Measurements from ENCODE around the gene NFATC2IP.
A peak's percentile ranks its signal among the peaks of the same experiment; 100 is the strongest.
"Not testable (repeated sequence)": the region's sequence is repeated elsewhere in the genome, so short reads cannot be mapped to it uniquely, and the experiment has no call there.

NFATC2IP gene

DNA sequence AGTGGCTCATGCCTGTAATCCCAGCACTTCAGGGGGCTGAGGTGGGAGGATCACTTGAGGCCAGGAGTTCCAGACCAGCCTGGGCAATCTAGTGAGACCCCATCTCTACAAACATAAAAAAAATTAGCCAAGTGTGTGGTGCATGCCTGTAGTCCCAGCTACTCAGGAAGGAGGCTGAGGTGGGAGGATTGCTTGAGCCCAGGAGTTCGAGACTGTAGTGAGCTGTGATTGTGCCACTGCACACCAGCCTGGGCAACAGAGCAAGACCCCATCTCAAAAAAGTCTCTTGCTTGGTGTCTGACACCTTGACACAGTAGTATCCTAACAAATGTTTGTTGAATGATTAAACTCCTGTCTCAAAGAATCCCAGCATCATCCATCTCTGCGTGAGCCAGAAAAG lies 19.0 kb downstream of the NFATC2IP start:
- not testable (repeated sequence) for H3K4me3 ChIP-seq (ENCODE audit: low read depth, low read length); H3K4me1 ChIP-seq (ENCODE audit: control insufficient read depth in 1 of 2, insufficient read depth in 2 of 2, low read length in 2 of 2); H2AFZ ChIP-seq (ENCODE audit: insufficient read depth, low read length, poor library complexity); H3K9ac ChIP-seq (ENCODE audit: low read length); H3K23ac ChIP-seq (ENCODE audit: low read length); DNase-seq; H3K79me1 ChIP-seq (ENCODE audit: low read length); H3K27me3 ChIP-seq (ENCODE audit: insufficient read depth, low read length); H4K8ac ChIP-seq (ENCODE audit: low read depth, low read length); H2AK5ac ChIP-seq (ENCODE audit: low read length); H2BK120ac ChIP-seq (ENCODE audit: insufficient read depth, low read length, poor library complexity); H3K79me2 ChIP-seq (ENCODE audit: control insufficient read depth, insufficient read depth, low read length, poor library complexity); H3K36me3 ChIP-seq (ENCODE audit: control insufficient read depth in 1 of 2, insufficient read depth in 2 of 2, low read length in 2 of 2); H3K27ac ChIP-seq (ENCODE audit: low read depth, low read length); H2BK5ac ChIP-seq (ENCODE audit: low read depth, low read length, poor library complexity); H2BK12ac ChIP-seq (ENCODE audit: low read length); H4K91ac ChIP-seq (ENCODE audit: low read depth, low read length); H3K4ac ChIP-seq (ENCODE audit: low read depth, low read length); H3K14ac ChIP-seq (ENCODE audit: low read length); H3K9me3 ChIP-seq (ENCODE audit: insufficient read depth, low read depth, low read length); H3K4me2 ChIP-seq (ENCODE audit: low read length); H3K18ac ChIP-seq (ENCODE audit: low read length); H4K12ac ChIP-seq (ENCODE audit: low read depth, low read length)
- no CpG with 5 or more reads among the region's 2 CpGs for WGBS (ENCODE audit: extremely low coverage, insufficient coverage, insufficient read length)

DNA sequence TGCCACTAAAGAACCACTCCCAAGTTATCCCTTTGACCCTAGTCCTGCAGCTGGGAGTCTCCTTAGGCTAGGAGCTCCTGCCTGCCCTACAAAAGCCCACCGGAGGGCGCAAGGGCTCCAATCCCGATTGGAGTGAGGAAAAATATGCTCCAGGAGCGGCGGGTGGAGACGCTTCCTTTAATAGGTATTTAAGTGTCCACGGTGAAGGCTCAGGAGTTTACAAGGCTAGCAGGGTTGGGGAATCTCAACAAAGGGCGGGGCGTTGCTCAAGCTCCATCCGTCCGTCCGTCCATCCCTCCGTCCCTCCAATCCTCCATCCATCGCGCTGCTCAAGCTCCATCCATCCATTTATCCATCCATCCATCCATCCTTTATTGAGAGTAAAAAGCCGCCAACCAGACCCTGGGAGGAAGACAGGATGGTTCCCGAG lies 23.3 kb downstream of the NFATC2IP start:
- Histone ChIP-seq H4K12ac (ENCODE audit: low read depth, low read length) (peak overlapping the region; percentile 65), H3K9ac (ENCODE audit: low read length) (peak overlapping the region; percentile 9), H3K79me2 (ENCODE audit: control insufficient read depth, insufficient read depth, low read length, poor library complexity) (peaks cover 6% of the 10 kb centered on the region), H3K14ac (ENCODE audit: low read length) (peak overlapping the region; percentile 74), H3K79me1 (ENCODE audit: low read length) (peaks cover 9% of the 10 kb centered on the region), H3K23ac (ENCODE audit: low read length) (no peak overlapping the region), H3K9me3 (ENCODE audit: insufficient read depth, low read depth, low read length) (peaks cover 1% of the 10 kb centered on the region), H3K4me3 (ENCODE audit: low read depth, low read length) (peak overlapping the region; percentile 48), H3K18ac (ENCODE audit: low read length) (peak overlapping the region; percentile 3), H3K27ac (ENCODE audit: low read depth, low read length) (peak overlapping the region; percentile 29), H2AFZ (ENCODE audit: insufficient read depth, low read length, poor library complexity) (peak overlapping the region; percentile 38), H2BK12ac (ENCODE audit: low read length) (no peak overlapping the region), H3K36me3 (ENCODE audit: control insufficient read depth in 1 of 2, insufficient read depth in 2 of 2, low read length in 2 of 2) (peaks cover 7 to 13% of the 10 kb centered on the region in 2 experiments), H2BK5ac (ENCODE audit: low read depth, low read length, poor library complexity) (peak overlapping the region; percentile 62), H3K4me2 (ENCODE audit: low read length) (peak overlapping the region; percentile 74), H3K27me3 (ENCODE audit: insufficient read depth, low read length) (no peaks in the 10 kb centered on the region), H3K4ac (ENCODE audit: low read depth, low read length) (no peak overlapping the region), H3K4me1 (ENCODE audit: control insufficient read depth in 1 of 2, insufficient read depth in 2 of 2, low read length in 2 of 2) (peaks cover 5 to 6% of the 10 kb centered on the region in 2 experiments), H4K91ac (ENCODE audit: low read depth, low read length) (peak overlapping the region; percentile 60), H2BK120ac (ENCODE audit: insufficient read depth, low read length, poor library complexity) (peak overlapping the region; percentile 29), H4K8ac (ENCODE audit: low read depth, low read length) (peak overlapping the region; percentile 81), H2AK5ac (ENCODE audit: low read length) (no peak overlapping the region)
- peak; percentile 57 to 70 for DNase-seq
- no CpG with 5 or more reads among the region's 17 CpGs for WGBS (ENCODE audit: extremely low coverage, insufficient coverage, insufficient read length)

DNA sequence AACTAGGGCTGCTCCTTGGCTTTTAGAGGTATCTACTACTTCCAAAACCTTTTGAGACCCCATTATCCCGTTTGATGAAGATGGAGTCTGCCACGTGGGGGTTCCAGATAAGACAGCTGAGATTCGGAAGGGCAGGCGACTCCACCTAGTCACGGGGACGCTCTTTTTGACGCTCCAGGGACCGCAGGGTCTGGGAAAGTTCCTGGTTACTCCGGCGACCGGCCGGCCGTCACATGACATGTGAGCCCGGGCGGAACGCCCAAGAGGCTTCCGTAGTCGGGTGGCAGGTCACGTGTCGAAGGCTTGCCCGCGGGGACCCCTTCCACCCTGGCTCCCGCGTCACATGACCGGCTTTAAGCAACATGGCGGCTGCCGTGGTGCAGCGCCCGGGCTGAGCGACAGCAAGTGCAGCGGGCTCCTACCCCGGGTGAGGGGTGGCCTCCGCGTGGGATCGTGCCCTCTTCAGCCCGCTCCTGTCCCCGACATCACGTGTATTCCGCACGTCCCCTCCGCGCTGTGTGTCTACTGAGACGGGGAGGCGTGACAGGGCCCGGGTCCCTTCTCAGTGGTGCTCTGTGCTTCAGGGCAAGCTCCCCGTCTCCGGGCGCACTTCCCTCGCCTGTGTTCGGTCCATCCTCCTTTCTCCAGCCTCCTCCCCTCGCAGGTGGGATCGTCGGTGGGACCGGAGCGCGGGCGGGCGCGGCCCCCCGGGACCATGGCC lies 23.9 kb downstream of the NFATC2IP start, which contains the start of gene SPNS1:
SPNS1 (plus strand) TSS at position 342 of the 721 bp plus-strand sequence; CDS start at position 716, 374 bp downstream.
- Histone ChIP-seq H3K4me3 (ENCODE audit: low read depth, low read length) (peak within 1 kb of the TSS; percentile 94), H3K18ac (ENCODE audit: low read length) (peak within 1 kb of the TSS; percentile 79), H3K4ac (ENCODE audit: low read depth, low read length) (peak within 1 kb of the TSS; percentile 86), H3K4me1 (ENCODE audit: control insufficient read depth in 1 of 2, insufficient read depth in 2 of 2, low read length in 2 of 2) (peaks cover 5 to 6% of the 10 kb centered on the region in 2 experiments), H2BK12ac (ENCODE audit: low read length) (no peak within 1 kb of the TSS), H2AK5ac (ENCODE audit: low read length) (peak within 1 kb of the TSS; percentile 44), H3K79me1 (ENCODE audit: low read length) (peaks cover 9% of the 10 kb centered on the region), H3K9me3 (ENCODE audit: insufficient read depth, low read depth, low read length) (peaks cover 1% of the 10 kb centered on the region), H2AFZ (ENCODE audit: insufficient read depth, low read length, poor library complexity) (peak within 1 kb of the TSS; percentile 80), H3K14ac (ENCODE audit: low read length) (peak within 1 kb of the TSS; percentile 88), H4K12ac (ENCODE audit: low read depth, low read length) (peak within 1 kb of the TSS; percentile 96), H3K23ac (ENCODE audit: low read length) (no peak within 1 kb of the TSS), H4K8ac (ENCODE audit: low read depth, low read length) (peak within 1 kb of the TSS; percentile 99), H3K9ac (ENCODE audit: low read length) (peak within 1 kb of the TSS; percentile 90), H3K36me3 (ENCODE audit: control insufficient read depth in 1 of 2, insufficient read depth in 2 of 2, low read length in 2 of 2) (peaks cover 11 to 18% of the 10 kb centered on the region in 2 experiments), H3K27me3 (ENCODE audit: insufficient read depth, low read length) (no peaks in the 10 kb centered on the region), H4K91ac (ENCODE audit: low read depth, low read length) (peak within 1 kb of the TSS; percentile 60), H3K79me2 (ENCODE audit: control insufficient read depth, insufficient read depth, low read length, poor library complexity) (peaks cover 6% of the 10 kb centered on the region), H2BK120ac (ENCODE audit: insufficient read depth, low read length, poor library complexity) (peak within 1 kb of the TSS; percentile 29), H3K27ac (ENCODE audit: low read depth, low read length) (peak within 1 kb of the TSS; percentile 29), H2BK5ac (ENCODE audit: low read depth, low read length, poor library complexity) (peak within 1 kb of the TSS; percentile 62), H3K4me2 (ENCODE audit: low read length) (peak within 1 kb of the TSS; percentile 74)
- peak; percentile 96 to 97 for DNase-seq
- WGBS (ENCODE audit: extremely low coverage, insufficient coverage, insufficient read length): no CpG with 5 or more reads among the region's 60 CpGs

DNA sequence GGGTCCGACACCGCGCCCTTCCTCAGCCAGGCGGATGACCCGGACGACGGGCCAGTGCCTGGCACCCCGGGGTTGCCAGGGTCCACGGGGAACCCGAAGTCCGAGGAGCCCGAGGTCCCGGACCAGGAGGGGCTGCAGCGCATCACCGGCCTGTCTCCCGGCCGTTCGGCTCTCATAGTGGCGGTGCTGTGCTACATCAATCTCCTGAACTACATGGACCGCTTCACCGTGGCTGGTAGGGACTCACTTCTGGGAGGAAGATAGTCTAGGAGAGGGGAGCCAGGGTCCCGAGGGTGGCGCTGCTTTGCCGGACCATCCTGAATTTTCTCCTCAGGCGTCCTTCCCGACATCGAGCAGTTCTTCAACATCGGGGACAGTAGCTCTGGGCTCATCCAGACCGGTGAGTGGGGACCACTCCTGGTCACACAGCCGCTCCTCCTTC lies 24.4 kb downstream of the NFATC2IP start:
- no CpG with 5 or more reads among the region's 30 CpGs for WGBS (ENCODE audit: extremely low coverage, insufficient coverage, insufficient read length)
- H3K79me1 ChIP-seq (ENCODE audit: low read length): peaks cover 9% of the 10 kb centered on the region
- peak overlapping the region; percentile 59 for H4K91ac ChIP-seq (ENCODE audit: low read depth, low read length)
- peaks cover 6% of the 10 kb centered on the region for H3K79me2 ChIP-seq (ENCODE audit: control insufficient read depth, insufficient read depth, low read length, poor library complexity)
- H3K18ac ChIP-seq (ENCODE audit: low read length): peak overlapping the region; percentile 79
- peak overlapping the region; percentile 90 for H3K9ac ChIP-seq (ENCODE audit: low read length)
- H3K4me1 ChIP-seq (ENCODE audit: control insufficient read depth in 1 of 2, insufficient read depth in 2 of 2, low read length in 2 of 2): peaks cover 5 to 6% of the 10 kb centered on the region in 2 experiments
- H2BK5ac ChIP-seq (ENCODE audit: low read depth, low read length, poor library complexity): peak overlapping the region; percentile 18
- no peaks in the 10 kb centered on the region for H3K27me3 ChIP-seq (ENCODE audit: insufficient read depth, low read length)
- peak overlapping the region; percentile 99 for H4K8ac ChIP-seq (ENCODE audit: low read depth, low read length)
- no peak overlapping the region for H3K23ac ChIP-seq (ENCODE audit: low read length)
- H3K4me3 ChIP-seq (ENCODE audit: low read depth, low read length): peak overlapping the region; percentile 94
- H3K9me3 ChIP-seq (ENCODE audit: insufficient read depth, low read depth, low read length): no peaks in the 10 kb centered on the region
- H3K36me3 ChIP-seq (ENCODE audit: control insufficient read depth in 1 of 2, insufficient read depth in 2 of 2, low read length in 2 of 2): peaks cover 11 to 18% of the 10 kb centered on the region in 2 experiments
- peak overlapping the region; percentile 88 for H3K14ac ChIP-seq (ENCODE audit: low read length)
- peak overlapping the region; percentile 44 for H2AK5ac ChIP-seq (ENCODE audit: low read length)
- DNase-seq: no peak
- peak overlapping the region; percentile 80 for H2AFZ ChIP-seq (ENCODE audit: insufficient read depth, low read length, poor library complexity)
- no peak overlapping the region for H3K27ac ChIP-seq (ENCODE audit: low read depth, low read length)
- H2BK12ac ChIP-seq (ENCODE audit: low read length): no peak overlapping the region
- H4K12ac ChIP-seq (ENCODE audit: low read depth, low read length): peak overlapping the region; percentile 96
- H3K4ac ChIP-seq (ENCODE audit: low read depth, low read length): peak overlapping the region; percentile 86
- peak overlapping the region; percentile 74 for H3K4me2 ChIP-seq (ENCODE audit: low read length)
- peak overlapping the region; percentile 27 for H2BK120ac ChIP-seq (ENCODE audit: insufficient read depth, low read length, poor library complexity)
